Suprapubic skin (tissue), 4 donors: ENCODE measurements around the gene ZFAND6.

Experiments used
- CTCF ChIP-seq, 2 donors: fragments of 200-600 bp in 1 of 2; fragments of 450-650 bp in 1 of 2; sonication (generic) in 1 of 2; IDR thresholded peaks; one replicate each; pipeline ENCODE4 v1.5.1; 2016 to 2019; ENCODE audit warnings: antibody characterized with exemption in 2 of 2, mild to moderate bottlenecking in 1 of 2, moderate library complexity in 1 of 2
- EP300 ChIP-seq: sonication (generic); formaldehyde crosslinking; IDR thresholded peaks from one replicate; pipeline ENCODE4 v1.6.1; 2017; ENCODE audit warnings: antibody characterized with exemption
- POLR2A ChIP-seq, 2 donors: fragments of 450-650 bp; IDR thresholded peaks; one replicate each; pipeline ENCODE4 v1.6.1; 2017; ENCODE audit warnings: antibody characterized with exemption in 2 of 2, mild to moderate bottlenecking in 2 of 2, moderate library complexity in 2 of 2
- POLR2AphosphoS5 ChIP-seq, 3 donors: sonication (generic); formaldehyde crosslinking; IDR thresholded peaks; one replicate each; pipeline ENCODE4 v1.6.1; 2017; ENCODE audit warnings: antibody characterized with exemption in 3 of 3

GRCh38 chr15:80159301-80159700 lies 99.8 kb downstream of the ZFAND6 start:
- TF ChIP-seq EP300 (no peak), CTCF (IDR thresholded peaks at IDR 0.05) (no peak), POLR2AphosphoS5 (IDR thresholded peaks at IDR 0.05) (no peak), POLR2A (IDR thresholded peaks at IDR 0.05) (no peak)
